GM12878 (cell line): ENCODE results near the gene ZBTB7B. TPM values are rescaled to one million over a fixed set of nuclear protein-coding genes. Genes with fewer than 3 reads are reported as not detected.

Experiments
- ATAC-seq: fragments of 200-7000 bp; cut with Tn5 transposase; 3 replicates; pipeline ENCODE4 v1.9.1; 2020; ENCODE audit warnings: mild to moderate bottlenecking, moderate library complexity
- BruUV-seq: library from RNA; stranded (reverse); fragments of 400-500 nt; replicated peaks from 2 replicates; lab custom pipeline; 2021; lab: Mats Ljungman, UMichigan
- CTCF ChIA-PET: fragments of 300-600 bp; sonication (Branson Sonifier 250); formaldehyde crosslinking; extraction: SDS; loops from one replicate; lab custom pipeline; 2021; ENCODE audit warnings: inconsistent platforms; lab: Yijun Ruan, JAX
- POLR2A ChIA-PET: fragments of 350-600 bp; formaldehyde crosslinking; extraction: SDS; loops from one replicate; lab custom pipeline; 2021; ENCODE audit warnings: inconsistent platforms; lab: Charles Lee
- RAD21 ChIA-PET: fragments of 300-600 bp; sonication (Branson Sonifier 250); formaldehyde crosslinking; loops from one replicate; lab custom pipeline; 2023; ENCODE audit warnings: antibody characterized with exemption; ENCODE audit not compliant: unreplicated experiment; lab: Charles Lee
- SMC1A ChIA-PET: fragments of 300-600 bp; sonication (Branson Sonifier 250); formaldehyde crosslinking; loops from one replicate; lab custom pipeline; 2023; ENCODE audit not compliant: unreplicated experiment, uncharacterized antibody; lab: Charles Lee
- DNase-seq: peaks from one replicate; pipeline ENCODE4 v3.0.0-alpha.2; 2011; ENCODE audit warnings: low read depth, low spot score
- FAIRE-seq: peaks from 3 replicates; lab custom pipeline; 2011; peaks lifted over from hg19 to GRCh38; lab: Jason Lieb, UNC
- H2AFZ ChIP-seq: 2 replicates; pipeline ENCODE4 v1.6.0; 2011; ENCODE audit warnings: low read depth, low read length, control low read depth; ENCODE audit not compliant: control insufficient read depth
- H3K27ac ChIP-seq: 2 replicates; pipeline ENCODE4 v1.5.1; 2011; ENCODE audit warnings: control low read depth; ENCODE audit not compliant: control insufficient read depth, insufficient read depth
- H3K27me3 ChIP-seq, 2 experiments: replicated peaks in 1 of 2; 2 replicates each; pipeline versions ENCODE4 v1.6.0 to v1.6.1; 2011; ENCODE audit warnings: low read length in 1 of 2; ENCODE audit not compliant: control insufficient read depth in 2 of 2, insufficient read depth in 2 of 2
- H3K36me3 ChIP-seq, 2 experiments: 2 replicates each; pipeline ENCODE4 v1.5.1; 2011; ENCODE audit warnings: low read length in 1 of 2; ENCODE audit not compliant: control insufficient read depth in 2 of 2, insufficient read depth in 2 of 2
- H3K4me1 ChIP-seq: 2 replicates; pipeline ENCODE4 v1.6.1; 2011; ENCODE audit warnings: mild to moderate bottlenecking, low read length, moderate library complexity, mixed read lengths; ENCODE audit not compliant: control insufficient read depth, insufficient read depth
- H3K4me2 ChIP-seq: 2 replicates; pipeline ENCODE4 v1.6.0; 2011; ENCODE audit warnings: control low read depth; ENCODE audit not compliant: control insufficient read depth, insufficient read depth
- H3K4me3 ChIP-seq: fragments of 200-600 bp; sonication (generic); 2 replicates; pipeline ENCODE4 v1.5.1; 2016
- H3K79me2 ChIP-seq: 2 replicates; pipeline ENCODE4 v1.6.0; 2011; ENCODE audit warnings: low read length; ENCODE audit not compliant: control insufficient read depth, insufficient read depth
- H3K9ac ChIP-seq: 2 replicates; pipeline ENCODE4 v1.8.0; 2011; ENCODE audit warnings: low read length, control low read depth, mixed read lengths; ENCODE audit not compliant: control insufficient read depth, insufficient read depth
- H3K9me3 ChIP-seq: replicated peaks from 3 replicates; pipeline ENCODE4 v1.5.1; 2011; ENCODE audit warnings: mild to moderate bottlenecking, low read length; ENCODE audit not compliant: control insufficient read depth, insufficient read depth
- H4K20me1 ChIP-seq: 2 replicates; pipeline ENCODE4 v1.6.0; 2011; ENCODE audit not compliant: control insufficient read depth, insufficient read depth
- EZH2 ChIP-seq: IDR thresholded peaks from 2 replicates; pipeline ENCODE4 v1.6.1; 2012; ENCODE audit warnings: low read depth, mild to moderate bottlenecking, control low read depth, inconsistent platforms, low read length, borderline replicate concordance; ENCODE audit not compliant: control insufficient read depth
- IKZF2 ChIP-seq, 2 experiments: fragments of 450-650 bp; IDR thresholded peaks; 2 replicates each; pipeline ENCODE4 v1.6.1; 2017; ENCODE audit warnings: mild to moderate bottlenecking in 2 of 2, moderate library complexity in 2 of 2
- KDM1A ChIP-seq: fragments of 200-600 bp; sonication (generic); IDR thresholded peaks from 2 replicates; pipeline ENCODE4 v1.6.1; 2016; ENCODE audit warnings: borderline replicate concordance
- MEF2B ChIP-seq: fragments of 450-650 bp; IDR thresholded peaks from 2 replicates; pipeline ENCODE4 v1.6.1; 2018; ENCODE audit warnings: mild to moderate bottlenecking, moderate library complexity; ENCODE audit not compliant: partially characterized antibody, poor library complexity, severe bottlenecking
- SMAD1 ChIP-seq: fragments of 450-650 bp; IDR thresholded peaks from 2 replicates; pipeline ENCODE4 v1.6.1; 2018; ENCODE audit warnings: mild to moderate bottlenecking, low read depth; ENCODE audit not compliant: partially characterized antibody
- TAF1 ChIP-seq: IDR thresholded peaks from 2 replicates; pipeline ENCODE4 v1.6.1; 2011; ENCODE audit warnings: mild to moderate bottlenecking, low read depth, low read length, borderline replicate concordance
- WGBS: methylation state at CpG from one replicate; pipeline ENCODE4 v1.1.6; 2016; ENCODE audit warnings: low lambda C conversion rate; ENCODE audit not compliant: insufficient replicate concordance, insufficient coverage; ENCODE audit errors: missing lambda C conversion rate; 5-methylcytosine and 5-hydroxymethylcytosine counted together
- in situ Hi-C: fragments of 300-500 bp; cut with MboI; formaldehyde crosslinking; loops from 9 replicates; pipeline ENCODE4 v1.14.3; 2018; ENCODE audit warnings: mixed read lengths
- intact Hi-C: fragments of 100-400 bp; cut with micrococcal nuclease; formaldehyde crosslinking; loops from one replicate; pipeline ENCODE4 v1.14.2; 2022; ENCODE audit not compliant: unreplicated experiment
- polyA plus RNA-seq, 11 experiments: library from polyadenylated mRNA; depleted of rRNA in 4 of 11; unstranded in 6 of 11; stranded (reverse) in 5 of 11; fragments of >200 nt; fragmentation: Nextera tagmentation in 4 of 11; fragmentation: Illumina TruSeq in 1 of 11; extraction: Ambion mirVana in 4 of 11; extraction: Trizol in 1 of 11; gene quantifications; 1 replicate in 1 of 11; 2 replicates in 10 of 11; pipeline versions ENCODE4 v1.2.1 to v1.2.3, GENCODE V29; 2011 to 2016; ENCODE audit warnings: inconsistent platforms in 2 of 11, missing spikeins in 2 of 11, low read depth in 1 of 11
- total RNA-seq, 4 experiments: library from RNA; depleted of rRNA in 3 of 4; stranded (reverse); fragments of >200 nt in 3 of 4; fragmentation: Illumina TruSeq in 1 of 4; extraction: Trizol in 1 of 4; gene quantifications; 2 replicates each; pipeline versions ENCODE4 v1.2.1 to v1.2.3, GENCODE V29; 2013 to 2021
- TF ChIP-seq, protein P1 (sequence below): fragments of 450-650 bp; formaldehyde crosslinking; IDR thresholded peaks from 2 replicates; pipeline ENCODE4 v1.4.0; 2020; ENCODE audit warnings: mild to moderate bottlenecking, moderate library complexity
- TF ChIP-seq, protein P2 (sequence below): IDR thresholded peaks from 2 replicates; pipeline ENCODE4 v1.6.1; 2012; ENCODE audit warnings: low read length, inconsistent platforms
- TF ChIP-seq, protein P3 (sequence below): IDR thresholded peaks from 2 replicates; pipeline ENCODE4 v1.6.1; 2012; ENCODE audit warnings: improper control_type of control experiment, low read depth, low read length; ENCODE audit not compliant: insufficient replicate concordance
- TF ChIP-seq, protein P4 (sequence below): fragments of 450-650 bp; IDR thresholded peaks from 2 replicates; pipeline ENCODE4 v1.6.1; 2014; ENCODE audit warnings: mild to moderate bottlenecking

The ZBTB7B gene
- total and polyA plus RNA-seq, 10 of the 15 experiments (the other 5 are each of a cell fraction or from before 2014, with no cell fraction given): 0.11 to 44.9 (median 11.3) TPM

DNA sequence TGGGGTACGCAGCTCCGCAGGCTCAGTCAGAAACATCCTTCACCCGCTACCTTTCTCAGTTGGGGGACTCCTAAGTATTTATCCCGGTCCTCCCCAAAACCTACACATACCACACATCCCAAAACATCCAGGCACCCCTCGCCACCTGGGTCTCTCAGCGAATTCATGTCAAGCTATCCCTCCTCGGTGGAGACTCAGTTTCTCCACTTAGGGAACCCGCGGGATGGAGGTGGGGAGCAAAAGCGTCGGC, 1.3 kb upstream of the ZBTB7B start:
- in situ Hi-C loops: no loop called here
- ATAC-seq: no peak

More for the DNA sequence above, 1.3 kb upstream of the ZBTB7B start:
- peak; percentile 49 for FAIRE-seq
- Histone ChIP-seq H3K27ac (peak overlapping the region; percentile 79), H4K20me1 (no peaks in the 10 kb centered on the region), H3K9me3 (no peaks in the 10 kb centered on the region), H3K9ac (peak overlapping the region; percentile 66; the same call in 1 of the 2 replicates), H3K4me3 (peak overlapping the region; percentile 98), H3K4me2 (peak overlapping the region; percentile 36), H3K27me3 (no peaks in the 10 kb centered on the region), H3K79me2 (peaks cover 40% of the 10 kb centered on the region), H3K4me1 (peaks cover 33% of the 10 kb centered on the region), H3K36me3 (no peaks in the 10 kb centered on the region; a peak in 1 of 4 replicates), H2AFZ (peak overlapping the region; percentile 79)
- no TSS peak for BruUV-seq
- SMC1A ChIA-PET: interaction anchor here (0.8 to 0.9 kb wide), 4 partner anchors 25 to 60 kb away, joined by 3 to 4 read pairs (median 3); no protein-coding TSS in a partner anchor
- peak; percentile 28 for DNase-seq
- CTCF ChIA-PET: interaction anchor here (0.7 to 11.0 kb wide), 6 partner anchors 16 to 135 kb away, joined by 3 to 226 read pairs (median 3); partner anchors contain the start of genes CKS1B, FLAD1 and SHC1
- intact Hi-C loops: loop anchor here (2.0 to 5.0 kb wide), 2 partner anchors 39 to 65 kb away; partner anchors contain the start of genes PMVK and PYGO2
- WGBS: 2% methylated on average over 11 of the region's 11 CpGs
- POLR2A ChIA-PET: interaction anchor here (1.0 to 3.4 kb wide), 3 partner anchors 17 to 50 kb away, joined by 4 to 36 read pairs (median 4); partner anchors contain the start of genes ADAM15, CKS1B and SHC1
- RAD21 ChIA-PET: interaction anchor here (0.8 to 1.3 kb wide), 3 partner anchors 28 to 84 kb away, joined by 3 to 6 read pairs (median 5); no protein-coding TSS in a partner anchor
- TF ChIP-seq IKZF2 (IDR thresholded peaks at IDR 0.05): no peak
- no peak for TF ChIP-seq KDM1A
- TF ChIP-seq, protein P1, sequence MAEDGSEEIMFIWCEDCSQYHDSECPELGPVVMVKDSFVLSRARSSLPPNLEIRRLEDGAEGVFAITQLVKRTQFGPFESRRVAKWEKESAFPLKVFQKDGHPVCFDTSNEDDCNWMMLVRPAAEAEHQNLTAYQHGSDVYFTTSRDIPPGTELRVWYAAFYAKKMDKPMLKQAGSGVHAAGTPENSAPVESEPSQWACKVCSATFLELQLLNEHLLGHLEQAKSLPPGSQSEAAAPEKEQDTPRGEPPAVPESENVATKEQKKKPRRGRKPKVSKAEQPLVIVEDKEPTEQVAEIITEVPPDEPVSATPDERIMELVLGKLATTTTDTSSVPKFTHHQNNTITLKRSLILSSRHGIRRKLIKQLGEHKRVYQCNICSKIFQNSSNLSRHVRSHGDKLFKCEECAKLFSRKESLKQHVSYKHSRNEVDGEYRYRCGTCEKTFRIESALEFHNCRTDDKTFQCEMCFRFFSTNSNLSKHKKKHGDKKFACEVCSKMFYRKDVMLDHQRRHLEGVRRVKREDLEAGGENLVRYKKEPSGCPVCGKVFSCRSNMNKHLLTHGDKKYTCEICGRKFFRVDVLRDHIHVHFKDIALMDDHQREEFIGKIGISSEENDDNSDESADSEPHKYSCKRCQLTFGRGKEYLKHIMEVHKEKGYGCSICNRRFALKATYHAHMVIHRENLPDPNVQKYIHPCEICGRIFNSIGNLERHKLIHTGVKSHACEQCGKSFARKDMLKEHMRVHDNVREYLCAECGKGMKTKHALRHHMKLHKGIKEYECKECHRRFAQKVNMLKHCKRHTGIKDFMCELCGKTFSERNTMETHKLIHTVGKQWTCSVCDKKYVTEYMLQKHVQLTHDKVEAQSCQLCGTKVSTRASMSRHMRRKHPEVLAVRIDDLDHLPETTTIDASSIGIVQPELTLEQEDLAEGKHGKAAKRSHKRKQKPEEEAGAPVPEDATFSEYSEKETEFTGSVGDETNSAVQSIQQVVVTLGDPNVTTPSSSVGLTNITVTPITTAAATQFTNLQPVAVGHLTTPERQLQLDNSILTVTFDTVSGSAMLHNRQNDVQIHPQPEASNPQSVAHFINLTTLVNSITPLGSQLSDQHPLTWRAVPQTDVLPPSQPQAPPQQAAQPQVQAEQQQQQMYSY: no peak
- TF ChIP-seq MEF2B: no peak
- TF ChIP-seq TAF1: no peak
- no peak for TF ChIP-seq SMAD1
- TF ChIP-seq, protein P2, sequence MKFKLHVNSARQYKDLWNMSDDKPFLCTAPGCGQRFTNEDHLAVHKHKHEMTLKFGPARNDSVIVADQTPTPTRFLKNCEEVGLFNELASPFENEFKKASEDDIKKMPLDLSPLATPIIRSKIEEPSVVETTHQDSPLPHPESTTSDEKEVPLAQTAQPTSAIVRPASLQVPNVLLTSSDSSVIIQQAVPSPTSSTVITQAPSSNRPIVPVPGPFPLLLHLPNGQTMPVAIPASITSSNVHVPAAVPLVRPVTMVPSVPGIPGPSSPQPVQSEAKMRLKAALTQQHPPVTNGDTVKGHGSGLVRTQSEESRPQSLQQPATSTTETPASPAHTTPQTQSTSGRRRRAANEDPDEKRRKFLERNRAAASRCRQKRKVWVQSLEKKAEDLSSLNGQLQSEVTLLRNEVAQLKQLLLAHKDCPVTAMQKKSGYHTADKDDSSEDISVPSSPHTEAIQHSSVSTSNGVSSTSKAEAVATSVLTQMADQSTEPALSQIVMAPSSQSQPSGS: no peak
- TF ChIP-seq, protein P3, sequence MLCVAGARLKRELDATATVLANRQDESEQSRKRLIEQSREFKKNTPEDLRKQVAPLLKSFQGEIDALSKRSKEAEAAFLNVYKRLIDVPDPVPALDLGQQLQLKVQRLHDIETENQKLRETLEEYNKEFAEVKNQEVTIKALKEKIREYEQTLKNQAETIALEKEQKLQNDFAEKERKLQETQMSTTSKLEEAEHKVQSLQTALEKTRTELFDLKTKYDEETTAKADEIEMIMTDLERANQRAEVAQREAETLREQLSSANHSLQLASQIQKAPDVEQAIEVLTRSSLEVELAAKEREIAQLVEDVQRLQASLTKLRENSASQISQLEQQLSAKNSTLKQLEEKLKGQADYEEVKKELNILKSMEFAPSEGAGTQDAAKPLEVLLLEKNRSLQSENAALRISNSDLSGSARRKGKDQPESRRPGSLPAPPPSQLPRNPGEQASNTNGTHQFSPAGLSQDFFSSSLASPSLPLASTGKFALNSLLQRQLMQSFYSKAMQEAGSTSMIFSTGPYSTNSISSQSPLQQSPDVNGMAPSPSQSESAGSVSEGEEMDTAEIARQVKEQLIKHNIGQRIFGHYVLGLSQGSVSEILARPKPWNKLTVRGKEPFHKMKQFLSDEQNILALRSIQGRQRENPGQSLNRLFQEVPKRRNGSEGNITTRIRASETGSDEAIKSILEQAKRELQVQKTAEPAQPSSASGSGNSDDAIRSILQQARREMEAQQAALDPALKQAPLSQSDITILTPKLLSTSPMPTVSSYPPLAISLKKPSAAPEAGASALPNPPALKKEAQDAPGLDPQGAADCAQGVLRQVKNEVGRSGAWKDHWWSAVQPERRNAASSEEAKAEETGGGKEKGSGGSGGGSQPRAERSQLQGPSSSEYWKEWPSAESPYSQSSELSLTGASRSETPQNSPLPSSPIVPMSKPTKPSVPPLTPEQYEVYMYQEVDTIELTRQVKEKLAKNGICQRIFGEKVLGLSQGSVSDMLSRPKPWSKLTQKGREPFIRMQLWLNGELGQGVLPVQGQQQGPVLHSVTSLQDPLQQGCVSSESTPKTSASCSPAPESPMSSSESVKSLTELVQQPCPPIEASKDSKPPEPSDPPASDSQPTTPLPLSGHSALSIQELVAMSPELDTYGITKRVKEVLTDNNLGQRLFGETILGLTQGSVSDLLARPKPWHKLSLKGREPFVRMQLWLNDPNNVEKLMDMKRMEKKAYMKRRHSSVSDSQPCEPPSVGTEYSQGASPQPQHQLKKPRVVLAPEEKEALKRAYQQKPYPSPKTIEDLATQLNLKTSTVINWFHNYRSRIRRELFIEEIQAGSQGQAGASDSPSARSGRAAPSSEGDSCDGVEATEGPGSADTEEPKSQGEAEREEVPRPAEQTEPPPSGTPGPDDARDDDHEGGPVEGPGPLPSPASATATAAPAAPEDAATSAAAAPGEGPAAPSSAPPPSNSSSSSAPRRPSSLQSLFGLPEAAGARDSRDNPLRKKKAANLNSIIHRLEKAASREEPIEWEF: no peak
- TF ChIP-seq EZH2: no peak
- TF ChIP-seq, protein P4, sequence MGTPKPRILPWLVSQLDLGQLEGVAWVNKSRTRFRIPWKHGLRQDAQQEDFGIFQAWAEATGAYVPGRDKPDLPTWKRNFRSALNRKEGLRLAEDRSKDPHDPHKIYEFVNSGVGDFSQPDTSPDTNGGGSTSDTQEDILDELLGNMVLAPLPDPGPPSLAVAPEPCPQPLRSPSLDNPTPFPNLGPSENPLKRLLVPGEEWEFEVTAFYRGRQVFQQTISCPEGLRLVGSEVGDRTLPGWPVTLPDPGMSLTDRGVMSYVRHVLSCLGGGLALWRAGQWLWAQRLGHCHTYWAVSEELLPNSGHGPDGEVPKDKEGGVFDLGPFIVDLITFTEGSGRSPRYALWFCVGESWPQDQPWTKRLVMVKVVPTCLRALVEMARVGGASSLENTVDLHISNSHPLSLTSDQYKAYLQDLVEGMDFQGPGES: no peak
